ENCODE results near the gene EIF2D.
"Not testable (repeated sequence)": the region's sequence is repeated elsewhere in the genome, so short reads cannot be mapped to it uniquely, and the experiment has no call there.

EIF2D gene, protein sequence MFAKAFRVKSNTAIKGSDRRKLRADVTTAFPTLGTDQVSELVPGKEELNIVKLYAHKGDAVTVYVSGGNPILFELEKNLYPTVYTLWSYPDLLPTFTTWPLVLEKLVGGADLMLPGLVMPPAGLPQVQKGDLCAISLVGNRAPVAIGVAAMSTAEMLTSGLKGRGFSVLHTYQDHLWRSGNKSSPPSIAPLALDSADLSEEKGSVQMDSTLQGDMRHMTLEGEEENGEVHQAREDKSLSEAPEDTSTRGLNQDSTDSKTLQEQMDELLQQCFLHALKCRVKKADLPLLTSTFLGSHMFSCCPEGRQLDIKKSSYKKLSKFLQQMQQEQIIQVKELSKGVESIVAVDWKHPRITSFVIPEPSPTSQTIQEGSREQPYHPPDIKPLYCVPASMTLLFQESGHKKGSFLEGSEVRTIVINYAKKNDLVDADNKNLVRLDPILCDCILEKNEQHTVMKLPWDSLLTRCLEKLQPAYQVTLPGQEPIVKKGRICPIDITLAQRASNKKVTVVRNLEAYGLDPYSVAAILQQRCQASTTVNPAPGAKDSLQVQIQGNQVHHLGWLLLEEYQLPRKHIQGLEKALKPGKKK

DNA sequence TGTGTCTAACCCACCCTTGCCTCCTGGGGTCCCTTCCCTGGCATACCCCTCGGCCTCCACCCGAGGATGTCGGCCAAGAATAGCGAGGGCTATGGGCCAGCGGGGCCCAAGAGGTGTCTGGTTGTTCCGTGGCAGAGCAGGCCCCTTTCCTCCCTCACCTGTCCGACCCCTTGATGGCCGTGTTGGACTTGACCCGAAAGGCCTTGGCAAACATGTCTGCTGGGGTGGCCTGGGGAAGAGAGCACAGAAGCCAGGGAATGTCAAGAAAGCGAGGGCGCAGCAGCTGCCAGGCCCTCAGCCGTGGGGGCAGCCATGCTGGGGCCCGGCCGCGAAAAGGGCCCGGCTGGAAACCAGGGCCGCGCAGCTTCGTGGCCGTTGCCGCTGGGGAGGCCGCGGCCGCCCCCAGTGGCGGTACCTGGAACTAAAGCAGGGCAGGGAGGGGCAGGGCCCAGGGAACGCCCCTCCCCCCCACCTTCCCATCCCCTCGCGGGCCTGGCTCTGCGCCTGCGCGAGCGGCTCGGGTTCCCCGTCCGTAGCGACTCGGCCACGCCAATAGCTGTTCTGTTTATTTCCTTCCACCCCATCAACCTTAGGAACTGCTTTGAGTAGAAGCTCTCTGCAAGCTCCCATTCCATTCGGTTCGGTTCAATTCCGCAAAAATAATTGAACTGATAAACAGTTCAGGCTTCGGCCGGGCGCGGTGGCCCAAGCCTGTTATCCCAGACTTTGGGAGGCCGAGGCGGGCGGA lies at the start of gene EIF2D:
EIF2D (minus strand) TSS at position 337 of the 748 bp plus-strand sequence; CDS start at position 214, 123 bp downstream.
- DNase-seq, result peak; percentile 92

DNA sequence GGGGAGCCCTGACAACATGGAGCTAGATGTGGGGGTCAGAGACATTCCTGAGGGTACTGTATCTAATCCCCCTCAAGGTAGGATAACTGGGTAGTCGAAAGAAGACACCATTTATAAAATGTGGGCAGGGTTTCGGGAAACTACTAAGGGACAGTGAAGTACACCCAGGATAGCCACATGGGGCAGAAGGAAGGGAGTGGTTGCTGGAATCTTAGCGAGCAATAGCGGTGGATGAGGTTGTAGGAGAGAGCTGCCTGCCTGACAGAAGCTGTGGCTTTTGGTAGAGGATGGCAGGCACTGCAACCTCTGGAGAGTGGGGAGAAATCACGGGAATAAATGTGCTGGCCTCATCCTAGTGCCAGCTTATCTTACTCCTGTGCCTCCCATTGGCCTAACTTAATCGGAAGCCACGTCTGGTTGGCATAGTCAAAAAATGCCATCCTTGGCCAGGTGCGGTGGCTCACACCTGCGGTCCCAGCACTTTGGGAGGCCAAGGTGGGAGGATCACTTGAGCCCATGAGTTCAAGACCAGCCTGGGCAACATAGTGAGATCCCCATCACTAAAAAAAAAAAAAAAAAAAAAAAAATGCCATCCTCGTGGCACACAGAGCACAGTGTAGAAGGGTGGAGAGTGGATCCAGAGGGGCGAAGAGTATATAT lies 49.0 kb upstream of the EIF2D start:
- DNase-seq, result no peak

DNA sequence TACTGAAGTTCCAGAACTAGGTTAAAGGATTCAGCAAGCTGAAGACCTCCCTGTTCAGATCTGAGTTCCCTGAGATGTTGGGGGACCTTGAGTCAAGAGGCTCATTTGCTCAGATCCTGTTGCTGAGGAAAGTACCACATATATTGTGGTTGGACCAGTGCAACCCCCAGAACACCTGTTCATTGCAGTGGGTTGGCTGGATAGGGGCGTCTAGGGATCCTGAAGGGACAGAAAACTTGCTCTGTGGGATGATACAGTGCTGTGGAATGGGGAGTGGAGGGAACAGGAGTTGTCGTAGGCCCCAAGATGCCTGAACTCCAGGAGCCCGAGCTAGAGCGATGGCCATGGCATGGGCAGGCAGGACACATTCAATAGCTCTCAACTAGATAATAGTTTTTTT lies 47.9 kb upstream of the EIF2D start:
- DNase-seq, result no peak

DNA sequence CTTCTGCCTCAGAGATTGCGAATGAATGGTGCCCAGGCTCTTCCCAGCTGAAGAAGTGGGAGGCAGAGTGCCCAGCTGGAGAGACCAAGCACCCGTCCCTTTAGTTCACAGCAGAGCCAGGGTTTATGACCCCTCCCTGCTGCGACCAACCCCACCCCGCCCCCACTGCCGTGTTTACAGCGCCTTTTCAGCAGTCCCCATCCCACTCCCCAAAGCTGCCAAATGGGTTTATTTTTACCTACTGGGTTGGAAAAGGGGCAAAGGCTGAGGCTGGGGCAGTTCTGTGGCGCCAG lies 46.7 kb upstream of the EIF2D start:
- no peak for DNase-seq

DNA sequence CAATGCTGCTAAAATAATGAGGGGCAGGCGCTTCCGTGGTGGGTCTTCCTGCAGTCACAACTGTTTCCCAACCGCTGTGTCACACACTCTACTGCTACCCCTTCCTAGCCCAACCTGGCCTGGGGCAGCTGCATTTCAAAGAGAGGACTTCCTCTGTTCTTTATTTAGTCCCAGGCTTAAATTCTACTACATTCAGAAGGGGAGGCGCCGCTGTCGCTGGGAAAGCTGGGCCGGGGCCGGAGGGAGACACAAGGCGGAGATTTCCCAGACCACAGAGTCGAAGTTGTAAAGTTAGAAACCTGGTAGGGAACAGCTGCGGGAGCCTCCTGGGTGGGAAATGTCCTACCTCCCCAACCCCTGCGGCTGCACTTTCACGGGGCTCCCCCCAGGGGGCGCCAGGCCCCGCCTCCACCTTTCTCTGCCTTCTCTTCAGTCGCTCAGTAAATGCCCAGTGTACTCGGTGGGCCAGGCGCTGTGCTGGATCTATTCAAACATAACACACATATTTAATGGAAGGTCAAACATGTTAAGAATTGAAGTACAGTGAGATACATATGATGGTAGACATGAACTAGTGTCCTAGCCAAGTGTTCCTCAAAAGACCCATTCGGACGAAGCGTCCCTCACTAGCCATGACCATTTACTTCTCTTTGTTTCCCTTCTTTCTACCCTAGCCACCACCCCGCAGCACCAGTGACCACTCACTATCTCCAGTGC lies 46.2 kb upstream of the EIF2D start:
- peak; percentile 8 for DNase-seq

DNA sequence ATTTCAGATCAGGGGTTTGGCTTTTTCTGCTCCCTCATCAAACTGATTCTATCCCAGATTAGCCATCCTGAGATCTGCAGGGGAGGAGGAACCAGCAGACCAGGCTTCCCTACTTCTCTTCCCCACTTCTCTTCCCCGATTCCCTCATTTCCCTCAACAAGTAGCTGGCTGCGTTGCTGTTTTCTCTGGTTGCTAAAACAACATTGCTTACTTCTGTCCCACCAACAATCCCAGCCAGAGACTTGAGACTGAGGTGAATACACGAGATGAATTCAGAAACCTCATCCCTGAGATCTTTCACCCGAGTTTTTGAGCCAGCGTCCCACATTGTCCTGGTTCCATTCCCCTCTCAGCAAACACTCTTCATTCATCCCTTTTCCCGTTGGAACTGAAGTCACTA lies 45.5 kb upstream of the EIF2D start:
- DNase-seq, result no peak

DNA sequence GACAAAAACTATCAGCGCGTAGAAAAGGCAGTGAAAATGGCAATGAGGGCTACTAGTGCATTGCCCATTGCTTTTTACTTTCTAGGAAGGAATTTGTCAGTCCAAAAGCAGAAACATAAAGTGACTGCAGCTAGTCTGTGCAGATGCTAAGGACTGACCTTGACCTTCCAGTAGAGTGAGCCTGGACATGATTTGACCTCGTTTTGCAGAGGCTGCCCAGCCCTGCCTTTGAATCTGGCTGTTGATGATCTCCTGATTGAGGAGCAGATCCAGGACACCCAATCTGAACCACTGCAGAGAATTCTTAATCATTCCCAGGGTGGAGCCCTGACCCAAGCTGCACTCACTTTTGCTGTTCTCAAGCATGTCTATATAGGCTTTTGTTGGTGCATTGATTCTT lies 44.7 kb upstream of the EIF2D start:
- DNase-seq, result no peak

DNA sequence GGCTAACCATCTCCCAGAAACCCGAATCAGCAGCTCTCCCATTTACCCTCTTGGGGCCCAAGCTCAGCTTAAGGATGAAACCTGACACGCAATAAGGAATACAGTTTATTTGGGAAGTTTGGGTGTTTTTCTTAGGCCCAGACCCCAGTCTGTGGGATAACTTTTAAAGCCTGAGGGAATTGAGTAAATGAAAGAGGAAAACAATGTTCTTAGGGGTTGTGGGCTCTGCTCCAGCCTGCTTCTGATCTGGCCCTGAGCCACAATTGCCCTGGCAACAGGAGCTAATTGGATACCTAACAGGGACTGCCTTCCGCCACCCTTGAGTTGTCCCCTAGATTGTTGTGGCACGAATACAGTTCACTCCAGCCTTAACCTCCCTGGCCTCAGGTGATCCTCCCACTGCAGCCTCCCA lies 43.2 kb upstream of the EIF2D start:
- DNase-seq, result no peak

DNA sequence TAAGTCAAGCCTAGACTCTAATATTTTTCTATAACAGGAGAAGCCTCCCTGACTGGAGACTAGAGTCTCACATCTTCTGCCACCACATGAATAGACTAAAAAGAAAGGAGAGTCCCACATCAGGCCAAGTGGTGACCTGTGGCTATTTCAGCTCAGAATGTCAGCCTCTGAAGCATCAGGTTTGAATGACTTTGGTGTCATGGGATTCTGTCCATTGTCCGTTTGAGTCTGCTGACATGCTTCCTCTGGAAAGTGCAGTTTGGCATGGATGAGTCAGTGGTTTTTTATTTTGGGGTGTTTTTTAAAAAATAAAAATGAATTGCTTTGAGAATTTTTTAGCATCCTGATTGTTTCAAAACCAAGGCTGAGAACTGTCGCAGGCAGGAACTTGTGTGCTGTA lies 42.6 kb upstream of the EIF2D start:
- no peak for DNase-seq

DNA sequence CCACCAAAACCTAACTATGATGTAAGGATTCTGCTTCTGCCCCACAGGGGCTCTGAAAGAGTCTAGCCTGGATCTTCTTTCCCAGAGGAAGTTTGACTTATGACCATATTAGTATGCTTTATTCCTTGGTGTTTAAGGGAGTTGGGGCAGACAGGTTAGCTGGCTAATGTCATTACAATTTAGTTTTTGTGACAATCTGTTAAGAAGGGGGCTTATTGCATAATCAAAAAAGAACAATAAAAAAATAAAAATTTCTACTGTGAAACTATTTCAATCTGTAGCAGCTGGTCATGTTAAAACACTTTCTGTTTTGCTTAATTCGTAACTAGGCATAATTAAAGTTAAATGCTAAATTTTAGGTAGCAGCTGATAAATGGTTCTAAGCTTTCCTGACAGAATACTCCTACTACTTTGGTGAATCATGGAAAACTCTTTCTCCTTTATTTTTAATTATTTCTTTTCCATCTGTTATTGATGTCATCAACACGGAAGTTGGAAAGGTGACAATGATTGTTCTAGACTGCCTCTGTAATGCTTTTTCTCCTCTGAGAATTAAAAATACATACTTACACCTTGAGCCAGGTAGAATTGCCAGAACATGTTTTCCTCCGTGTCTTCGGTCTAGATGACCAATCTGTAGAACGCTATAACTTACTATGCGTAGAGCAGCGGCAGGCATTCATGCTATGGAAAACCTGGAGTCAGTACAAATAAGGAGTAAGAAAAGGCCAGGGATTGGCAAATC lies 41.6 kb upstream of the EIF2D start:
- no peak for DNase-seq

DNA sequence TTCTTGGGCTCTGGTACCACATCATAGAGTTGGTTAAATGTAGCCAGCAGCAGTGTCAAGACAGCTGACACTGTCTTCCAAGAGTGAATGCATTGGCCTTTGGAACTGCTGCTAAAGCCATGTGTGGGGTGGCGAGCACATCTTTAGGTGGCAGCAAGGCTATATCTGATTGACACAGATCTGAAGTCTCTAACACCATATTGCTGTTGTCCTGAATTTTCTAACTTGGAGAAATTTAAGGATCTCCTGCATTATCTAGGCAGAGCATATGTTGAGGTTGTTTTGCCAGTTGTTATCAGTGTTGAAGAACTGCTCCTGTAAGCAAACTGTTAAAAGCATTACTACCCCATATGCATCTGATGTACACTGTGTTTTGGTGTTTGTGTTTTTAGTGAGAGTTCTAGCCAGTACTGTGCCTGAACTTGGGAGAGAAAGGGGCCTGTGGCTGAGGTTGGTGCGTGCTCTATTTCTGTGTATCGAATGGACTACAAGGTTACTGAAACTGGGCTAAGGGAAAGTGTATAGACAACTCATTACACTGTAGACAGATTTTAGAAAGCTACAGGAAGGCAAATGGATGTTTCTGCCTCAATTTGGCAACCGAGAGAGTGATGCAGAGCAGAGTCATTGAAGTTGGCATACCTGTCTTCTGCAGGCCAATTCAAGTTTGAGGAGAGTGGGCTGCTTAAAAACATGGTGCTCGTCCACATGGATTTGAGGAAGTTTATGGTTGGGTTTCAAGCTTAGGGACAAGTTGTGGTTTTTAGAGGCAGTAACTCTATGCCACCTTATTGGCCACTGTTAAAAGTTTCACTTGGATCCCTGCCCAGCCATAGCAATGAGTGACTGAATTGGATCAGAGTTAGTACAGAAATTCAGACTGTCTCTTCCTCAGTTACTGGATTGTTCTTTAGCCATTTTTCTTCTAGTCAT lies 40.0 kb upstream of the EIF2D start:
- DNase-seq, result no peak

DNA sequence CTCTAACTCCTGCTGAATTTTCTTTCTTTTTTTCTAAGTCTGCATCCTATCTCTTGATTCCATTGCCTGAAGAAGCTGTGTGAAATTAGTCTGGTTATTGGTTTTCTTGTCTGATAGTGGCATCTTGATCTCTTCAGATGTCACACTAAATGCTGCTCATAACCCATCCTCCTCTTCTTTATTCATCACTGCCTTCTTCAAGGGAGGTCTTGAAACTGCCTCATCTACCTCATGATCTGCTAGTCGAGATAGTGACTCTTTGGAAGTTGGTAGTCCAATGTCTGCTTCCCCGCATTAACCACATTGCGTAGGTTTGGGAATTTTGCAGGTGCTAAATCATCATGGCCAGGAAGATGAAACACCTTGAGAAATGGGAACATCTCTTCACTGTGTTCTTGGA lies 38.7 kb upstream of the EIF2D start:
- no peak for DNase-seq

DNA sequence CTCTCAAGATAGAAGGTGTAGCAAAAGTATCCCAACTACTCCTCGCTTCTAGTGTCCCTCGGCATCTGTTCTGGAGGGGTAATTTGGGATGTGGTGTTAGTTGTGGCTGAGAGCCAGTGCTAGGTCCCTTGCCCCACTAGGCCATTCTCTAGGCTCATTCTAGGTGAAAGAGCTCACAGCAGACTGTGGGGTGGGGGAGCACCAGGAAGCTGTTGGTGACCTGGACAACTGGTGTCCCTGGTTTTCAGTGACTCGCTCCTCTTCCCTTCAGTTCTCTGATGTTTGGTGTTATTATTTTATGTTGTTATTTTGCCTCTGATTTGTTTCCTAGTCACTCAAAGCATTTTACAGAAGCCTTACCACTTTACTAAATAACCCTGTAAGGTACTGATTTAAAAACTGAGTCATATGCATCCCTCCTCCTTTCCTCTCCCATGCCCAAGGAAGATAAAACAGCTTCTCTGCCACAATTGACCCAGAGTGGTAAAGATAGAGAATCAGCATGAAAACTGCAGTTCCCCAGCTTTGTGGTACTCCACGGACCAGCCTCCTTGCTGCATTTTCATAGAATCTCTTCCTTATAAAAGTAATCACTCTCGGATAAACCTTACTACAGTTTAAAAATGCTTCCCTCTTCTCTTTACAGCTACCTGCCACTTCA lies 37.1 kb upstream of the EIF2D start:
- DNase-seq, result no peak

DNA sequence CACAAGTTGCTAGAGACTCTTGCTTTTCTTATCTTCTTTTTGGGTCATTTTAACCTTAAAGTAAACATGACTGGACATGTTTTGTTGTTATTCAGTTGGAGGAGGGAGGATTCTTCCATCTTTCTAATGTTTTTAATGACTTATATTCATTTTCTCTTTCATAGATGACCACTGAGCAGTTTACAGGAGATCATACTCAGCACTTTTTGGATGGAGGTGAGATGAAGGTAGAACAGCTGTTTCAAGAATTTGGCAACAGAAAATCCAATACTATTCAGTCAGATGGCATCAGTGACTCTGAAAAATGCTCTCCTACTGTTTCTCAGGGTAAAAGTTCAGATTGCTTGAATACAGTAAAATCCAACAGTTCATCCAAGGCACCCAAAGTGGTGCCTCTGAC lies 35.0 kb upstream of the EIF2D start:
- DNase-seq, result no peak

DNA sequence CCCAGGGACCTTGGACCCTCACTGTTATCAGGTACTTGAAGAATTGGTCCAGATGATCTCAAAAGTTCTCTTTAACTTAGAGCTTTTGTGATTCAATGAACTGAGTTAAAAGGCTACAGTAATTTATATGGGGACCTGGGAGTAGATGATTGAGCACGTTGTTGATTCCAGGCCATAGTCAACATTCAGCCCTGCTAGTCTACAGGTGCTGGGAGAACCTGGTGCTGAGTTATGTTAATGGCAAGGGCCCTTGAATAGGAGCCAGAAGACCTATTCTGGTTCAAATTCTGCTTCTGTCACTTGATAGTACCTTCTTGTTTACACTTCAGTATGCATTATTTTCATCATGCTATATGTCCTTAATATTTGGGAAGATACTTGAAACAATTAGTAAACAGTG lies 34.2 kb upstream of the EIF2D start:
- DNase-seq, result no peak

DNA sequence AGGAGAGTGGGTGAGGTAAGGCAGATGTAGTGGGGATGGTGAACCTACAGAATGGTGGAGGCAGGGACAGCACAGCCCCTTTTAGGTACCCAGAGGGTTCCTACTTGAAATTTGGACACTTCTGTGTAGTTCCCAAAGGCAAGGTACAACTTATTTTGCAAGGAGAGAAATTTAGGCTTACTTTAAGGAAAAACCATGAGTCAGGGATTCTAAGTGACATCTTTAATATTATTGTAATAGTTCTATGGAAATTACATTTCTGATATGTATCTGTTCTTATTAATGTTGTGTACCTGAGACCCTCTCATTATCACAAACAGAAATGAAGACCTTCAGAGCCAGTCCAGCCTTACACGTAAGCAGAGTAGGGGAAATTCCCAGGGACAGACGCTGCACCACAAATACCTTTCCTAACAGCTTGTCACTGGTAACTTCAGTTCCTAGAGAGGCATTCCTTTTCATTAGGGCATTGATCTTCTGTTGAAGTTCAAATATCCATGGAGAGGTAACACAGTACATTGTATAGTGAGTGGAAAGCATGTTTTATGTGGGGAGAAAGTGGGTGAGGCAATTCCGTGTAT lies 30.9 kb upstream of the EIF2D start:
- no peak for DNase-seq

DNA sequence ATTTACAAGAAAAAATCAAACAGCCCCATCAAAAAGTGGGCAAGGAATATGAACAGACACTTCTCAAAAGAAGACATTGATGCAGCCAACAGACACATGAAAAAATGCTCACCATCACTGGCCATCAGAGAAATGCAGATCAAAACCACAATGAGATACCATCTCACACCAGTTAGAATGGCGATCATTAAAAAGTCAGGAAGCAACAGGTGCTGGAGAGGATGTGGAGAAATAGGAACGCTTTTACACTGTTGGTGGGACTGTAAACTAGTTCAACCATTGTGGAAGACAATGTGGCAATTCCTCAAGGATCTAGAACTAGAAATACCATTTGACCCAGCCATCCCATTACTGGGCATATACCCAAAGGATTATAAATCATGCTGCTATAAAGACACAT lies 29.8 kb upstream of the EIF2D start:
- DNase-seq, result not testable (repeated sequence)

DNA sequence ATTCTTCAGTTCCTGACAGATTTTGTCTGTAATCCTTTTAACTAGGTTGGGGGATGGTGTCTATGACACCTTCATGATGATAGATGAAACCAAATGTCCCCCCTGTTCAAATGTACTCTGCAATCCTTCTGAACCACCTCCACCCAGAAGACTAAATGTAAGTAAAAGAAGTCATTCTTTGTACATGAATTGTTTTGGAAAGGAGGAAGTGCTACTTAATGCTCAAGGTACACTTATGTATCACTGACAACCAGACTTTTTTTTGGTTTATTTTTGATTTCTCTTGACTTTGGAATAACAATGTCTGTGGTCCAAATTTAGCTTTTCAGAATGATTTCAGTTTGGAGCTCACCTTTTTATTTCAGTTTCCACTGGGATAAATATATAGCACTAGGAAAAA lies 25.3 kb upstream of the EIF2D start:
- DNase-seq, result no peak

DNA sequence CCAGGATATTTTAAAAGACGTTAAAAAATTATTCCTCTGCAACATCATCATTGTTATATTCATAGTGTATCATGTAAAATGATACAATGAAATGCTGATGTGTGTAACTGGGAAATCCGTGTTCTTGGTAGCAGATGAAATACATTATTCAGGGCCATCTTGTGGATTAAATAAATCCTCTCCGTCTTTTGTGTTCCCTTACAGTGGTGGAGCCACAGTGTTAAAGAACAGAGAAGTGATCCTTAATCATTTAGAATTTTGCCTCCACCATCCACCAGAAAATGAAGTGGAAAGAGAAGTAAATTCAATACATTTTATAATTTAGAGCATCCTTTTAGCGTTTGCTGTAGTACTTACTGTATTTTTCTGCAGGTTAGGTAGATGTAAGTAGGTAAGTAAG lies 24.4 kb upstream of the EIF2D start:
- no peak for DNase-seq

DNA sequence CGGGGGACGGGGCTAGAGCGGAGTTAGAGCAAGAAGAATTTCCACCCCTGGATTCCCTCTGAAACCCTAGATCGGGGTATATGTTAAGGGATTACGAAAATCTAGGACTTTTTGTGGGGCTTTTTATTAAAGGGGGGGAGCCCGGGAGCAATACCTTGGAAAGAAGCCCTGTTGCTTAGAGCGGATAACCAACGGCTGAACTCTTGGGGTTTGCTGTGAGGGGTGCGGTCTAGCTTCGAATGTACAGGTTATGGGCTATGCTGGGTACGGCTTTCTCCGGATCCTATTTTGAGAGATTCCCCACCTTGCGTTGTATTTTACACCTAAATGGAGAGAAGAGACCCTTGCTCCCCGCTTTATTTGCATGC lies 23.7 kb upstream of the EIF2D start:
- no peak for DNase-seq

Measured in NCI-H774 (cell line).